ENCODE results near the gene FASTKD1.
"Not testable (repeated sequence)": the region's sequence is repeated elsewhere in the genome, so short reads cannot be mapped to it uniquely, and the experiment has no call there.

The FASTKD1 gene

GRCh38 chr2:169569948-169570347 lies 3.7 kb downstream of the FASTKD1 start:
- DNase-seq = no peak

GRCh38 chr2:169565686-169566085 lies 8.0 kb downstream of the FASTKD1 start:
- no peak for DNase-seq

- DNase-seq = no peak
Measured at GRCh38 chr2:169562519-169562918, 11.1 kb downstream of the FASTKD1 start.

- not testable (repeated sequence) for DNase-seq
Measured at GRCh38 chr2:169562084-169562483, 11.6 kb downstream of the FASTKD1 start.

DNA sequence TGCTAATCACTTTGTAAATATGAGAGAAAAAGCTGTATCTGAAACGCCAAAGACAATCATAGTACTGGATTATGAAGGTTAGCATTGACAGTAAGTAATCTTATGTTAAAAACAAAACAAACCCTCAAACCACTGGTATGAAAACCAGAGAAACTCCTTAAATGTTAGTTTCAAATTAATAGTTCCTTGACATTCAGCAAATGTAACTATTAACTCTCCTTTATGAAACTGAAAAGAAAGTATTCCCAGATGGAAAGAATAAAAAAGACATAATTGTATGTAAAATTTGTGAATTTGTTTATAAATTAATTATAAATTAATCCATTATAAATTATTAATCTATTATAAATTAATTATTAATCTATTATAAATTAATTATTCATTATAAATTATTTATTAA lies 12.3 kb downstream of the FASTKD1 start:
- no peak for DNase-seq

DNA sequence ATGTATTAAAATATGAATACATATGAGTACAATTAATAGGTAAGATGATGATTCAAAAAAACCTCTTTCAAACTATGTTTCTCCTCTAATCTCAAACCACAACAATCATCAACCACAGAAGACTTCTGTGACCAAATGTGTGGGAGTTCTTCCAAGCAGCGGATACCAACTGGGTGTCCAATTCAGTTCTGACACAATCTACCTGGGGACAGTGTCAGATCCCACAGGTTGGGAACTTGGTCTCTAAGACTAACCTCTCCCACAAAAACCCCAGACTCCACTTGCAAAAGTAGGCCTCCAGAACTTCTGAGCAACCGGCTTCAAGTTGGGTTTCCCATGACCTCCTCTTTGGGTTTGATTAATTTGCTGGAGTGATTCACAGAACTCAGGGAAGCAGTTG lies 26.9 kb downstream of the FASTKD1 start:
- DNase-seq = no peak

GRCh38 chr2:169542433-169542832 lies 31.2 kb downstream of the FASTKD1 start:
- DNase-seq = no peak

DNA sequence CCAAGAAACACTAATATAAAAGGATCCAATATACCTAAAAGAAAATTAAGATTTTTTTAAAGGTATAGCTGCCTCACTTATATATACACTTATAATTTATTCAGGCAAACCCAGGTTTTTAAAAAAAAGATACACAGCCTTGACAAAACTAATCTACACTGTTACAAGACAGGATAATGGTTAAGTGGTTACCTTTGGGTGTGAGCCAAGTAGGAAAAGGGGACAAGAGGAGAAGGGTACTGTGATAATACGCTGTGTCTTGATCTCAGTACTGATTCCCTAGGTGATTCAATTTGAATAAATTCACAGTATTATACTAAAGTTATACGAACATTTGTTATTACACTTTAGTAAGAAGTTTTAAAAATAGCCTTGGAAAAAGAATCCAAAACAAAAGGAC lies 33.5 kb downstream of the FASTKD1 start:
- no peak for DNase-seq

DNA sequence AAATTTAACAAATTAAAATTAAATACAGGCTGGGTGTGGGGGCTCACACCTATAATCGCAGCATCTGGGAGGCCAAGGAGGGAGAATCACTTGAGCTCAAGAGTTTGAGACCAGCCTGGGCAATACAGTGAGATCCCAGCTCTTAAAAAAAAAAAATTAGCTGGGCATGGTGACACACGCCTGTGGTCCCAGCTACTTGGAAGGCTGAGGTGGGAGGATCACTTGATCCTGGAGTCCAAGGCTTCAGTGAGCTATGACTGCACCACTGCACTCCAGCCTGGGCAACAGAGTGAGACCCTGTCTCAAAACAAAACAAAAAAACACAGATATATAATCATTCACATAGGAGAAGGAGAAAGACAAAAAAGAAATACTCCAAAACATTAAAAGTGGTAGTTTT lies 34.2 kb downstream of the FASTKD1 start:
- not testable (repeated sequence) for DNase-seq

DNA sequence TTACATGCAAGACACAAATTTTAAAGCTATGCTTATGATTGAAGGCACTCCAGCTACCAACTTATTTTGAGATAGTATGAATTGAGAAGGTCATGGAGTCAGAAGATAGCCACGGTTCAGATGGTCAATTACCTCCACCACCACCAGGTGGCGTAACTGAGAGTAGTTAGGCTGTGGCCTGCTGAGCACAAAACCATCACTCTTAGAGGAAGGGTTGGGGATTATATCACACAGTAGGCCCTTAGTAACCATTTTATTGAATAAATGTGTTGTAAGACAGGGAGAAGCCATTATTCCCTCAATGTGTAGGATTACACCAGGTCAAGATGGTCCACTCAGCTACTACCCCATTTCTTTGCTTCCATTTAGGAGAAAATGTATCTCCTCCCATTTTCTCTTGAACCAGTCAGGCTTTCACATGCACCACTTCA lies 45.4 kb downstream of the FASTKD1 start:
- peak; percentile 79 for DNase-seq

GRCh38 chr2:169526451-169526850 lies 47.2 kb downstream of the FASTKD1 start:
- no peak for DNase-seq

GRCh38 chr2:169525434-169525833 lies 48.2 kb downstream of the FASTKD1 start:
- DNase-seq = no peak

GRCh38 chr2:169523681-169524080 lies 50.0 kb downstream of the FASTKD1 start:
- DNase-seq = no peak

- no peak for DNase-seq
Measured at GRCh38 chr2:169520896-169521295, 52.8 kb downstream of the FASTKD1 start.

GRCh38 chr2:169516488-169516995 lies 57.1 kb downstream of the FASTKD1 start:
- not testable (repeated sequence) for DNase-seq

- not testable (repeated sequence) for DNase-seq
Measured at GRCh38 chr2:169514758-169515157, 58.9 kb downstream of the FASTKD1 start.

- DNase-seq = no peak
Measured at GRCh38 chr2:169513926-169514325, 59.7 kb downstream of the FASTKD1 start.

- DNase-seq = no peak
Measured at GRCh38 chr2:169513094-169513493, 60.6 kb downstream of the FASTKD1 start.

- DNase-seq = no peak
Measured at GRCh38 chr2:169512525-169512924, 61.1 kb downstream of the FASTKD1 start.

DNA sequence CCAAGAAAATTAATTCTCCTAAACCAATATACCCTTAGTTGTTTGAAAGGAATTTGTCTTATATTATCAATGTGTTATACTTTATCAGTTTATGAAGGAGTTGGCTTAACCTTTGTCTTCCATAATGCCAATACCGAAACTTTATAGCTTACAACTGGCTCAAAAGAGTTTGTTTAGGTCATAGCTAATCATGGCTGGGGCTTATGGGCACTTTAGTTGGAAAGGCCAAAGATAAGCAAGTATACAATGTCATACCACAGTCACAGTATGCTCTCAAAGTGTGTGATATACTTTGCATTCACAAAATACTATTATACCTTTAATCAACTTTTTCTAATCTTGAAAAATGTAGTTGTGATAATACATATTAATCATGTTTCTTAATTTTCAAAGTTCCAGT lies 61.8 kb downstream of the FASTKD1 start:
- no peak for DNase-seq

- no peak for DNase-seq
Measured at GRCh38 chr2:169510496-169510895, 63.2 kb downstream of the FASTKD1 start.

DNA sequence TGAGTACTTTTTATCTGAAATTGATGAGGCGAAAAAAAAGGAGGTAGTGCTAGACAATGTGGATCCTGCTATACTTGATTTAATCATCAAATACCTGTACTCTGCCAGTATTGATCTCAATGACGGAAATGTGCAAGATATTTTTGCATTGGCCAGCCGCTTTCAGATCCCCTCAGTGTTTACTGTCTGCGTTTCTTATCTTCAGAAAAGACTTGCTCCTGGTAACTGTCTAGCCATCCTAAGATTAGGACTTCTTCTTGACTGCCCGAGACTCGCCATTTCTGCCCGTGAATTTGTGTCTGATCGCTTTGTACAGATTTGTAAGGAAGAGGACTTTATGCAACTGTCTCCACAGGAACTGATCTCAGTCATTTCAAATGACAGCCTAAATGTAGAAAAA lies 63.7 kb downstream of the FASTKD1 start:
- no peak for DNase-seq

GRCh38 chr2:169509298-169509885 lies 64.3 kb downstream of the FASTKD1 start, which contains the start of gene KLHL41:
TSS of gene KLHL41 (plus strand) at chr2:169509702. CDS start at chr2:169509779, 77 bp downstream.
- DNase-seq = no peak

DNA sequence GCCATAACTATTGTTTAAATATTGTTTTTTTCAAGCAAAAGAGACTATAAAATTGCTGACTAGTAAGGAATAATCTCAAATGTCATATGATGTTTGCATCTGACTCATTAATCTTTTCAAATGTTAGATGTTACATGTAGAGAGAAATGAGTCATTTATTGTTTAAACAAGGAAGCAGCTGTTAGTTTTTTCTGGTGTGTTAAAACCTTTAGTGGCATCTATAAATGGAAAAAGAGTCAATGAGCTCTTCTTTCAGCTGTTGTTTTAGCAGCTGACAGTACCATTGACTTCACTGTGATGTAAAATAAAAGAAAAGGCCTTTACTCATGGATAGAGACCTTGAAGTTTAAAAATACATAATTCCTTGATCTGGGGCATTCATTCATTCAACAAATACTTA lies 66.0 kb downstream of the FASTKD1 start:
- DNase-seq = no peak

DNA sequence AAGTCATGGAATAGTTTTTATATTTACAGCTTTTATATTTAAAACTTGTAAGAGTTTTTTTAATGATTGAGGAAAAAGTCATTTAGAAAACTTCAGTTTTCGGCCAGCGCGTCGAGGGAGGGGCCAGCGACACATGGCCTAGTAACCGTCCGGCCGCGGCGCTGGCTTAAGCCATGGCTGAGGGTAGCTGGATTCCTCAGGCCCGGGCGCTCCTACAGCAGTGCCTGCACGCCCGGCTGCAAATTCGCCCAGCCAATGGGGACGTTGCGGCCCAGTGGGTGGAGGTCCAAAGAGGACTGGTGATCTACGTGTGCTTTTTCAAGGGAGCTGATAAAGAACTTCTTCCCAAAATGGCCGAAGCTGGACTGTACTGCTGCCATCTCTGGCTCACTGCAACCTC lies 69.0 kb downstream of the FASTKD1 start:
- no peak for DNase-seq

Measured in CD4-positive, alpha-beta T cell treated with Interleukin-17A for 4 hours (primary cell).